SH-SY5Y (cell line): ENCODE data around the gene MNAT1.

Source experiments
- GATA2 ChIP-seq: IDR thresholded peaks from 2 replicates; pipeline ENCODE4 v1.6.1; 2011; ENCODE audit warnings: mild to moderate bottlenecking, low read depth, low read length
- GATA3 ChIP-seq: IDR thresholded peaks from 2 replicates; pipeline ENCODE4 v1.6.1; 2011; ENCODE audit warnings: low read depth, mild to moderate bottlenecking, low read length, moderate library complexity

The MNAT1 gene

DNA sequence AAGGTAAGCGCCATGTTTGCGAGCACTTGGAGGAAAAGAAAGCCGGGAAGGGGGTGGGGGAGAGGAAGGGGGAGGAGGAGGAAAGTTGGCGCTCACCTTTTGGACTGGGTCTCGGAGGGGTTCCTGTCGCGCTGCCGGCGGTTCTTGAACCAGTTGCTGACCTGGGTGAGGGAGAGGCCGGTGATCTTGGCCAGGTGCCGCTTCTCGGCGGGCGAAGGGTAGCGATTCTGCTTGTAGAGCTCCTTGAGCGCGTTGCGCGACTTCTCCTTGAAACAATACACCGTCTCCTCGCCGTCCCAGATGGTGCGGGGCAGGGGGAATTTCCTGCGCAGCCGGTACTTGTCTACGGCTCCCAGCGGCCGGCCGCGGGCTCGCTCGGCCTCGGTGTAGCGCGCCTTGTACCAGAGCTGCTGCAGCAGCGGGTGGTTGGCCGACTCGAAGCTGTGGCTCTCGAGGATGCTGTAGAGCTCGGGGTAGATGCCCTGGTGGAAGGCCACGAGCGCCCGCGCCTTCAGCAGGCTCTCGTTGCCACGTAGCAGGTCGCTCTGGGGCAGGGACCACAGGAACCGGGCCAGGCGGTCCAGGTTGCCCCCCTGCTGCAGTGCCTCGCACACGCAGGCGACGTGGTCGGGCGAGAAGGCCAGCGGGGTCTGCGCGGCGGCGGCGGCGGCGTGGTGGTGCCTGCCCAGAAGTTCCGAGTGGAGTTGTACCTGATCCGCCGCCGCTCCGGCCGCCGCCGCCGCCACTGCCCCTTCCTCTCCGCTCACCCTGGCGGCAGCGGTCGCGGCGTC, 11.2 kb upstream of the MNAT1 start:
- no peak for TF ChIP-seq GATA2
- TF ChIP-seq GATA3: no peak

DNA sequence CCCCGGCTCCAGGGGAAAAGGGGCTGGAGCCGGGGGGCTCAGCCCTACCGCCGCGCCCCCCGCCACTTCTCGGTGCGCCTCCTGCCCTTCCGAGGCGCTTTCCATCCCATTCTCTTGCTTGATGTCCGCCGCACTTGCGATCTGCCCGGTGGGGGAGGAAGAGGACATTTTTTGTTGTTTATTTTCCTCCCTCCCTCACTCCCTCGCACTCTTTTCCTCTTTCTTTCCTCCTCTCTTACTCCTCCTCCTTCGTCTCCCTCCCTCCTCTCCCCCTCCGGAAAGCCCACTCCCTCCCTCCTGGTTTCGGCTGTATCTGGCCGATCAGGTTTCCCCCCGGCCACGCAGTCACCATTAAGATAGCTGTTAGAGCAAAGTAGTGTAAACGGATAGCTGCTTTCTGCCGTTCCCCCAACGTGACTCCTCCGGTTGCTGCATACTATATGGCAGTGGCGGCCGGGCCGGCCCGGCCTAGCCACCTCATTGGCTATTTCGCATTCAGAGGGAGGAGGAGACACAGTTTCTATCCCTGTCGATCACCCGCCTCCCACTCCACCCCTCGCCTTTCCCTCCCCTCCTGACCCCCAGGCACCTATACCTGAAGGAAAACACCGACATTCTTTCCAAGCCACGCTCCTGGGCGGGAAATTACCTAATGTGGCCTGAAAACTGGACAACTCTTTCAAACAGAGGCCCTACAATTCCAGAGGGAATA, 10.5 kb upstream of the MNAT1 start, which contains the start of gene SIX4:
Gene SIX4 (minus strand): TSS at position 445 of the 712 bp plus-strand sequence. CDS start 277 bp downstream, at position 168.
- TF ChIP-seq GATA3 (no peak), GATA2 (0 out of 2 replicates have a peak, but pooled peaks have one; percentile 19)

DNA sequence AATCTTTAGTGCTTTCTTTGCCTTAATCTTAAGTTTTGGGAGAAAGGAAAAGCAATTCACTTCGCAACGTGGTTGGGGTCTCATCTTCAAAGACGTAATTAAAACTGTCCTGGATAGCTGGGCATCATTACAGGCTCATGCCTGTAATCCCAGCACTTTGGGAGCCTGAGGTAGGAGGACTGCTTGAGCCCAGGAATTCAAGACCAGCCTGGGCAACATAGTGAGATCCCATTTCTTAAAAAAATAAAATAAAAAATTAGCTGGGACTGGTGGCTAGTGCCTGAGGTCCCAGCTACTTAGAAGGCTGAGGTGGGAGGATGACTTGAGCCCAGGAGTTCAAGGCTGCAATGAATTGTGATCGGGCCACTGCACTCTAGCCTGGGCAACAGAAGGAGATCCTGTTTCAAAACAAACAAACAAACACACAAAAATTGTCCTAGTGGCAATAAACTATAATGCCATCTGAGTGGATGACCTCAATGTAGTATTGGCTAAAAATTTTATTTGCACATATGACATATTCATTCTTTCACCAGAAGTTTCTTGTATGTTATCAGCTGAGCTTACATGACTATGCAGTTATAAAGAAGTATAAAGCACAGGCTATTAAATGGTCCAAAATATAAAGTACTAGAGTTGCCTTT, 1.6 kb upstream of the MNAT1 start:
- TF ChIP-seq GATA2 (no peak), GATA3 (no peak)

DNA sequence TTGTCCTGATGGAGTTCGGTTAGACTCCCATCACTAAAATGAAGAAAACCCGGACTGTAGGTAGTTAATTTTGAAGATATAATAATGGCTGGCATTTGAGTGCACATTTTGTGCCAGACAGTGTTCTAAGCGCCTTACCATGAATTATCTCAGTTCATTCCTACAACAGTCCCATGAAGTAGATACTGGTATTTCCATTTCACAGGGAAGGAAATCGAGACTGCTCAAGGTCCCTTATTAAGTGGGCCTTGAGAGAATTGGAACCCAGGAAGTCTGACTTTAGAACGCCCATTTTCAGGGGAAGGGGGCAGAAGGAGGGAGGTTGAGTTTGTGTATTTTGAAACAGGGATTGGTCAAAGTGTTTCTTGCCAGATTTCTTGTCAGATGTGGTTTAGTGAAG, 855 bp downstream of the MNAT1 start:
- no peak for TF ChIP-seq GATA2
- TF ChIP-seq GATA3: no peak

DNA sequence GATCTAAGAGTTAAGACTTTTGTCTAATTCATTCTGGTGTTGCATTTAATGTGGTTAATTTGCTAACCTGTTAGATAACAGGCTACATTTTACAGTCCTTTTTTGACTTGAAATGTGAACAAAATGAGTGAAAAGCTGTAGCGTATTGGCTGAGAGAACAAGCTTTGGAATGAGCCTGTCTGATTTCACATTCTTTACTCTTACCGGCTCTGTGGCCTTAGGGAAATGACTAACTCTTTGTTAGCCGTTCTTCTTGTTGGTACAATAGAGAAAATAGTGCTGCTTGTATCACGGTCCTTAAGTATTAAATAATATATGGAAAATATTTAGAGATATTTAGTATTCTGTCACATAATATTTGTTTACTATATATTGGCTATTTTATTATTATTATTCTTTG, 1.9 kb downstream of the MNAT1 start:
- no peak for TF ChIP-seq GATA3
- no peak for TF ChIP-seq GATA2

DNA sequence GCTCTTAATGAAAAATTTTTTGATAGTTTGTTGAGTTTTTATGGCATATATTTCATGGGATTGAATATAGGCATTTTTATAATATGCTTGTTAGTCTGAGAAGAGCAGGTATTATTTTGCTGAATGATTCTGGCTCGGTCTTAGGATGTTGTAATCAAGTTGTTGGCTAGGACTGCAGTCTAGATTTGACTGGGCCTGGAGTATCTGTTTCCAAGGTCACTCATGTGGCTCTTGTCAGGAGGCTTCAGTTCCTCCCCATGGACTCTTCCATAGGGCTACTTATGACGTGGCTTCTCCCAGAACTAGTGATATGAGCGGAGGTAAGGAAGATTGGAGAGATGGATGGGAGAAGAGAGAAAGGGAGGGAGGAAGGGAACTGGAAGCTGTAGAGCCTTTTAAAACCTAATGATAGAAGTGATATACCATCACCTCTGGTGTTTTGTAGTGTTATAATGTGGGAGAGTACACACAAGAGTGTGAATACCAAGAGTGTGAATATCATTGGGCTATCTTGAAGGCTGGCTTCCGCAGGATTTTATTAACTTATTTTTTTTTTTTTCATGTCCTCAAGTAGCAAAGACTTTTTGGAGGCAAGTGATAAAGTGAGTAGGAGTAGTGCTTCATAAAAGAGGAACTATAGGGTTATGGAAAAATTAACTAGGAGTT, 4.4 kb downstream of the MNAT1 start:
- no peak for TF ChIP-seq GATA3
- TF ChIP-seq GATA2: no peak

DNA sequence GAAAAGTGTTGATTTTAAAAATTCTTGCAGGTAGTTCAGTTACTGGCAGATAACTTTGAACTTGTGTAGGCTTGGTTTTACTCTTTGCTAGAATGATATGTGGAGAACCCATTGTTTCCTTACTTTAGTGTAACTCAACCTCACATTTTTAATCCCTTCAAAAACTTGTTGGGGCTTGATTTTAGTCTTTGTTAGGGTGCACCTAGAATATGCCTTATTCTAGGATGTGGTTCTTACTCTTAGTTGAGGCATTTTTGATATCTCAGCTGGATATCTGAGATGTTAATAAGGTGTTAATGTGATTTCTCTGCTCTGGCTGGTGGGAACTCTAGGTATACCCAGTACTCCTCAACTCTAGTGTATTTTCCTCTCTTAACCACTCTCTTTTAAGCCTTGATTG, 10.0 kb downstream of the MNAT1 start:
- TF ChIP-seq GATA2 (no peak), GATA3 (no peak)

DNA sequence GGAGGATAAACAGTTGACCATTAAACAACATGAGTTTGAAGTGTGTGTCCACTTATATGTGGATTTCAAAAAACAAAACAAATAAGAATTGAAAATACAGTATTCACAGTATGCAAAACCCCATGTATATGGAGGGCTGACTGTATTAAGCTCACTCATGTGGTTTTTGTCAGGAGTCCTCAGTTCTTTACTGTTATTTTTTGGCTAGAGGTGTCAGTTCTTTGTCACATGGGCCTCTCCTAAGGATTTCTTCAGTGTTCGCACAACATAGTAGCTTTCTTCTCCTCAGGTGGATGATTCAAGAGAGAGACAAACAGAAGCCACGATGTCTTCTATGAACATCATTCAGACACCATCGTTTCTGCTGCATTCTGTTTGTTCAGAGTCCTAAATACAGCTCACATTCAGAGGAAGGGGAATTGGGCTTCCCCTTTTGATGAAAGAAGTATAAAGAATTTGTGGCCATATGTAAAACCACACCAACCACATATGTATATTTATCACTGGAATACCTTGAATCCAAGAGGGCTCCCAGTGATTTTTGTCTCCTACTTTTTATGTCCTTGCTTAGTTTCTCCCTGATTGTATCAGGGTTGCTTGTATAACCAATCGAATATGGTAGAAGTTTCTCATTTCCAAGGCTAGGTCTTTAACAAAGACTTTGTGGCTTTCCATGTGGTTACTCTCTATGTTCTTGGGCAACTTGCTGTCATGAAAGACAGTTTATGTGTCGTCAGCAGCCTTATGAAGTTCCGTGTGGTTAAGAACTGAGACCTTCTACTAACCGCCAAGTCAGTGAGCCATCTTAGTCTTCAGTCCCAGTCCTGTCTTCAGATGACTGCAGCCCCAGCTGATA, 18.9 kb downstream of the MNAT1 start:
- TF ChIP-seq GATA2 (no peak), GATA3 (no peak)

DNA sequence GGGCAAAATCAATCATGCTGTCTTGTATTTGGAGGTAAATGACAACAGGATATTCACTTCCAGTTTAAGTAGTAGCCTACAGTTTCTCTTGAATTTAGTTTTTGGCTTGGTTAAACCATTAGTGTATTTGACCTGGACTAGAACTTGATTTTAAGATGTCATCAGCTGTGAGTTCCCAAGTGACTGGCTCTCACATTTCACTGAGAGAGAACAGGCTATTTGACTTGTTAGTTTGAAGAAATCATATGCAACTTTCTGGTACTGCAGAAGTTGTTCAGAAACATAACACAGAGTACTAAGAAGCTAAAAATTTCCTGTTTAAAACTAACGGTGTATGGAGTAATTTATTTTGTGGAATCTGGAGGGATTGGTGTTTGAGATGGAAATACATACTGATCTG, 22.3 kb downstream of the MNAT1 start:
- TF ChIP-seq GATA3 (no peak), GATA2 (no peak)

DNA sequence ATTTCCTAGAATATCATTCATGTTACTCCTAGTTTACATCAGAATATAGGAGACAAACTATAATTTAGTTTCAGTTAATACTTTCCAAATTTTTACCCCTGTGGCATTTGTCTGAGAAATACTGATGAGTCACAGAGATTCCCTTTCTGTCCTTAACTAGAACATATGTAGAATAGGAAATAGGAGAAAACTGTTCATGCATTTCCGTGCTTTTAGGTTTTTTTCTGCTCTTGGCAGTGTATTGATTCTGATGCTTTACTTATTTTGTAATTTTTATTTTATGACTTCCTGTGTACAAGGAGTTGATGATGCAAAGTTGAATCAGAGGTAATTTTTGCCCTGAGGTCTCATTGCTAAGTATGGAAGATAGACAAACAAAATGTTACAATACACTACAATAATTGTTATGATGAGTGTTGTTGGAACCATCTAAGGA, 23.0 kb downstream of the MNAT1 start:
- no peak for TF ChIP-seq GATA3
- TF ChIP-seq GATA2: no peak

DNA sequence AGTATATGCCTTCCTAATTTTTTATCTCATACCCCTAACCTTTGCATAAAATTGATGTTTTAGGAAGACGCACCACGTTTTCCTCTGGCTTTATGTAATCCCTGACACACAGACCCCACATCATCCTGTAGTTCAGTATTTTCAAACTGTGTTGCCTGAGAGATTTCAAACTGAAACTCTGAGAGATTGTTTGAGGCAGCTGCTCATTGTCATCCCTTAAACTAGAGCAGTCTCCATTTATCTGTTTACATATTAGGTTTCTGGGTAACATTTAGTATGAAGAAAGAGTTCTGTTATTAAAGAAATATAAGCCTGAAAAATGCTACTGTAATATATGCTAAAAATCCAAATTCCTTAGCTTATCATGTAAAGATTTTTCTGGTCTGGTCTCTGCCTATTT, 24.3 kb downstream of the MNAT1 start:
- no peak for TF ChIP-seq GATA2
- TF ChIP-seq GATA3: no peak

DNA sequence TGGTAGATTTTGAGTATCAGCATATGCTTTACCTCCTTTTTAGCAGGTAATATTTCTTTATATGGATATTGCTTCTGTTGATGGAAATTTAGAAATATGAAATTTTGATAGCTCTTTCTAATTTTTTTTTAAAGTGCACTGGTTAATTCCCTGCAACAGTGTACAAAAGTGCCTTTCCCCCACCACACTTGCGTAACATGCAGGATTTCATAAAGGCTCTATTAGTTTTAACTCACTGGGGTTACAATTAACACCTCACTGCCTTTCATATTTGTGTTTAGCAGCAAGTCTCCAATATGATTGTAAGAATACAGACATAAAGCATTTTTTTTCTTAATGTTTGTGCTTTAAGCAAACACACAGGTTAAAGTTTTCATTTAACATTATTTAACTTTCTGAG, 25.6 kb downstream of the MNAT1 start:
- TF ChIP-seq GATA2: no peak
- TF ChIP-seq GATA3: no peak
